SKM-1 treated with dmso at 0.1 percent for 144 hours (cell line): ENCODE results near the gene FBXL14.

Source experiments
- DNase-seq: peaks from one replicate; lab custom pipeline; 2025; ENCODE audit not compliant: unreplicated experiment; lab: John Stamatoyannopoulos, UW

Gene FBXL14

DNA sequence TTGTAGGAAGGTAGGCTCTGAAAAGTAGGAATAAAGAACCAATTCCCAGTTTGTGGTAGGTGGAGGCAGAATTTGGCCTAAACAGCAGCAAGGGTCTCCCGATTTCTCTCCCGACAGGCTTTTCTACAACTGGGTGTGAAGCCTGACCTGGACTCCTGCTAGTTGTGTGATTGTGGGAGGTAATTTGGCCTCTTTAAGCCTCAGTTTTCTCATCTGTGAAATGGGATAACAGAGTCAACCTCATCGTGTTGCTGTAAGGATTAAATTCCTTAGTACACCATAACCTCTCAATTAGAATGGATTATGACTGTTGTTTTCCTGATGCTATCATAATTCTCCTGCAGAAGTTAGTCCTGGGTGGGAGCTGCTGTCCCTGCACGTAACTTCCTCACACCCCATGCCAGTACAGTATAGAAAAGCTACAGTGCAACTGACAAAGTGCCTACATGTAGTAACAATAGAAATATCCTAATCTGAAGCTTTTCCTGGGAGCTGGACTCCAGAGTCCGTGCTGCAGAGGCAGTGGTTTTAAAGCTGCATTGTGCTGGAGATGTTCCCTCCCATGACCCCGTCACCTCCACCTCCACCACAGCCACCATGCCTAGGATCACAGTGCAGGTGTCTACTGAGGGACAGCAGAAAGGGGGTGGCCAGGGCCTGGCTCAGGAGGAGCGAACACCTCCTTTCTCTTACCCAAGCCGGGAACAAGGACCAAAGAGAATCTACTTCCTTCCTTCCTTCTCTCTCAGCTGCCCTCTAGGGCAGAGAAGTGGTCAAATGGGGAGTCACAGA is 76.5 kb downstream of the FBXL14 start:
- DNase-seq = no peak

GRCh38 chr12:1517007-1517406 is 77.4 kb downstream of the FBXL14 start:
- DNase-seq = no peak
